SH-SY5Y (cell line): Measurements from ENCODE around the gene SLC8A1.

Experiments
- GATA2 ChIP-seq: IDR thresholded peaks from 2 replicates; pipeline ENCODE4 v1.6.1; 2011; ENCODE audit warnings: mild to moderate bottlenecking, low read depth, low read length
- GATA3 ChIP-seq: IDR thresholded peaks from 2 replicates; pipeline ENCODE4 v1.6.1; 2011; ENCODE audit warnings: low read depth, mild to moderate bottlenecking, low read length, moderate library complexity

SLC8A1 gene

GRCh38 chr2:40249577-40249976 lies 202.3 kb downstream of the SLC8A1 start:
- no peak for TF ChIP-seq GATA2
- TF ChIP-seq GATA3, result no peak

- no peak for TF ChIP-seq GATA2
- no peak for TF ChIP-seq GATA3
Observed at GRCh38 chr2:40248294-40248693, 203.6 kb downstream of the SLC8A1 start.

- TF ChIP-seq GATA2 (no peak), GATA3 (no peak)
Observed at GRCh38 chr2:40244675-40245074, 207.2 kb downstream of the SLC8A1 start.

- TF ChIP-seq GATA3, result no peak
- no peak for TF ChIP-seq GATA2
Observed at GRCh38 chr2:40244251-40244650, 207.6 kb downstream of the SLC8A1 start.

- no peak for TF ChIP-seq GATA3
- no peak for TF ChIP-seq GATA2
Observed at GRCh38 chr2:40243581-40244187, 208.2 kb downstream of the SLC8A1 start.

- TF ChIP-seq GATA3, result no peak
- TF ChIP-seq GATA2, result no peak
Observed at GRCh38 chr2:40242315-40242714, 209.6 kb downstream of the SLC8A1 start.

GRCh38 chr2:40240070-40240469 lies 211.8 kb downstream of the SLC8A1 start:
- TF ChIP-seq GATA3 (no peak), GATA2 (no peak)

- no peak for TF ChIP-seq GATA2
- TF ChIP-seq GATA3, result no peak
Observed at GRCh38 chr2:40230707-40231432, 221.0 kb downstream of the SLC8A1 start.

GRCh38 chr2:40230186-40230585 lies 221.7 kb downstream of the SLC8A1 start:
- TF ChIP-seq GATA3, result no peak
- no peak for TF ChIP-seq GATA2

GRCh38 chr2:40228310-40228709 lies 223.6 kb downstream of the SLC8A1 start:
- TF ChIP-seq GATA2 (no peak), GATA3 (no peak)

GRCh38 chr2:40227210-40227609 lies 224.7 kb downstream of the SLC8A1 start:
- TF ChIP-seq GATA3 (no peak), GATA2 (no peak)

GRCh38 chr2:40226637-40227036 lies 225.3 kb downstream of the SLC8A1 start:
- no peak for TF ChIP-seq GATA3
- no peak for TF ChIP-seq GATA2

GRCh38 chr2:40225670-40226210 lies 226.2 kb downstream of the SLC8A1 start:
- no peak for TF ChIP-seq GATA2
- TF ChIP-seq GATA3, result no peak

GRCh38 chr2:40224318-40224717 lies 227.6 kb downstream of the SLC8A1 start:
- TF ChIP-seq GATA2 (no peak), GATA3 (no peak)
